Left forelimb (tissue), 1 donor: ENCODE data around the gene EDEM2.
"Not testable (repeated sequence)": the region's sequence is repeated elsewhere in the genome, so short reads cannot be mapped to it uniquely, and the experiment has no call there.

Experiments
- DNase-seq: peaks from one replicate; pipeline ENCODE4 v3.0.0-alpha.2; 2018; ENCODE audit warnings: low spot score

Gene EDEM2

GRCh38 chr20:35087355-35087754, 59.8 kb downstream of the EDEM2 start:
- no peak for DNase-seq

DNA sequence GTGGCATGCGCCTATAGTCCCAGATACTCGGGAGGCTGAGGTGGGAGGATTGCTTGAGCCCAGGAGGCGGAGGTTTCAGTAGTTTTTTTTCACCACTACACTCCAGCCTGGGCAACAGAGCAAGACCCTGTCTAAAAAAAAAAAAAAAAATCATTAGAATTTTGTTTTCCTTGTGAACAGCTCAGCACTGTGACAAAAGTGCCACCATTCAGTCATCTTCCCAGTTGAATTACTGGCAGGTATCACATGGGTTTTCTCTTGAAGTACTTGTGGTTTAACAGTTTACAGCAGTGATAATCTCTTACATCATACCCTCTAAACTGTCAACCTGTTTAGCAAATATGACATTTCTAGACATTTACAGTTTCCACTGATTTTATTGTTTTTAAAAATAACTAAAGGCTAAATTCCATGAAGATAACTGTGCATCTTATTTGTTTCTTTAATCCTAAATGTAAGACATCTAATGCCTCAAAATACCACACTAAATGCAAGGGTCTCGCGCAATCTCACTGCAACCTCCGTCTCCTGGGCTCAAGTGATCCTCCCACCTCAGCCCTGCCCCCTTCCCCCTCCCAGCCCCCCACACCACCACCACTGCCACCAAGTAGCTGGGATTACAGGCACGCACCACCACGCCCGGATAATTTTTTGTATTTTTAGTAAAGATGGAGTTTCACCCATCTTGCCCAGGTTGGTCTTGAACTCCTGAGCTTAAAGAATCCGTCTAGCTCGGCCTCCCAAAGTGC, 61.5 kb downstream of the EDEM2 start:
- DNase-seq = no peak

- DNase-seq = no peak
Measured at GRCh38 chr20:35084998-35085397, 62.1 kb downstream of the EDEM2 start.

DNA sequence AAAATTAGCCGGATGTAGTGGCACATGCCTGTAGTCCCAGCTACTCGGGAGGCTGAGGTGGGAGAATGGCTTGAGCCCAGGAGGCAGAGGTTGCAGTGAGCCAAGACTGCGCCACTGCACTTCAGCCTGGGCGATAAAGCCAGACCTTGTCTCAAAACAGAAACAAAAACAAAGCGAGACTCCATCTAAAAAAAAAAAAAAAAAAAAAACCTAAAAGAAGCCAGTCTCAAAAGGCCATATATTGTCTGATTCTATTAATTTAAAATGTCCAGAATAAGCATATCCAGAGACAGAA, 66.8 kb downstream of the EDEM2 start:
- not testable (repeated sequence) for DNase-seq

GRCh38 chr20:35079472-35080347, 67.4 kb downstream of the EDEM2 start:
- no peak for DNase-seq

DNA sequence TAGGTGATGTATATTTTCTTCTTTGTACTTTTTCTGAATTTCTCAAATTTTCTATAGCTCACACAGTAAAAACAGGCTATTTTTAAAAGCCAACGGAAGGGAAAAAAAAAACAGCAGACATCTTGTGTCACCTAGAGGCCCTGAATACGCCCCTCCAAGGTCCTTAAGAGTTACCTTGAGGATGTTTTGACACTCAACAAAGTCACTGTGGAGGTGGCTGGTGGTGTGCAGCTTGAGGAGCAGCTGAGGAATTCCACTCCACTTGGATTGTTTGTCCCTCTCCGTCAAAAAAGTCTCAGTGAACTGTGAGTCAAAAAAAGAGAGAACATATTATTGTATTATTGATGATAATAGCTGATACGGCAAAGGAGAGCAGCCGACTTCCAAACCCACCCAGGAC, 69.3 kb downstream of the EDEM2 start:
- DNase-seq = no peak

- DNase-seq = no peak
Measured at GRCh38 chr20:35077341-35077740, 69.8 kb downstream of the EDEM2 start.

- DNase-seq = not testable (repeated sequence)
Measured at GRCh38 chr20:35071436-35072153, 75.5 kb downstream of the EDEM2 start.

DNA sequence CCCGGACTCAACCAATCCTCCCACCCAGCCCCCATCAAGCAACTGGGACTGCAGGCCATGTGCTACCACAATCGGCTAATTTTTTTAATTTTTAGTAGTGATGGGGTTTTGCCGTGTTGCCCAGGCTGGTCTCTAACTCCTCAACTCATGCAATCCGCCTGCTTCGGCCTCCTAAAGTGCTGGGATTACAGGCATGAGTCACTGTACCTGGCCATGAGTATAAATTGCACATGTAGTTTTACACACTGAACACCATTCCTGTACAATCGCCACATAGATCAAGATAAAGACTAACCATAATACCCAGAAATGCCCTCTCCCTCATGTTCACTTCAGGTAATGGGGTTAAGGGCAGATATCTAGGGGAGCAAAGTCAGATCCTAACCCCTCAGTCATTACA, 80.9 kb downstream of the EDEM2 start:
- DNase-seq = no peak
